ENCODE data around the gene SSX2IP.

The SSX2IP gene

DNA sequence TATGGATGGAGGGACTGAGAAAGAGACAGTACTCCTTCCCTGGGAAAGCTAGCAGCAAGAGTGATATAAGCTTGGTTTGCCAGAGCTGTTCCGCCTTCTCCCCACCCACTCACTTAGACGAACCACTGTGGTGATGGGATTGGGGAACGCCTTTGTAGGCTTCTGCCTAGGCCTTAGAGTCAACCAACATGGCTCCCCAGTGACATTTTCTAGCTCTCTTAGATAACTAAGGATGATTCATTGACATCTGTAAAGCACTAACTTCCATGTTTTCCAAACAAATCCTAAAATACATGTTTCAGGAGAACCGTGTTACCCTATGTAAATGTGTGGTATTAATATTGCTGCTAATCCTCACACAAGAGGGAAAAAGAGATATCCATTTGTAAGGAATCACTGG lies 21.6 kb upstream of the SSX2IP start:
- DNase-seq = no peak

DNA sequence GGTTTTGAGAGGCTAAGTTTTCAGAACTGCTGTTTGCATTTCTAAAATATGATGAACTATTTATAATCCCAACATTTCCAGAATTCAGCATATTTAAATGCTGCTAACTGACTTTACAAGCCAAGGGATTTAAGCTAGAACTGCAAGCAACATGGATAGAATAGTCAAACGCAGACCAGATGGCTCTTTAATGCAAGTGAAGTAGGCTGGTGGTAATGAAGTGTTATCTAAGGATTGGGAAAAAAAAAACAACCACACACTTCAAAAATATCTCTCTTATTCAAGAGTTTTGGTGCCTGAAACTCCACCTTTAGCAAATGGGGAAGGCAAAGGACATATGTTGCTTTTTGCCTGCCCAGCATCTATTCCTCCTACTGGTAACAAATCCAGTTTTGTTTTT lies 20.9 kb upstream of the SSX2IP start:
- DNase-seq = no peak

GRCh38 chr1:84709131-84709530 lies 18.9 kb upstream of the SSX2IP start:
- DNase-seq = no peak

GRCh38 chr1:84708031-84708430 lies 17.8 kb upstream of the SSX2IP start:
- DNase-seq = no peak

DNA sequence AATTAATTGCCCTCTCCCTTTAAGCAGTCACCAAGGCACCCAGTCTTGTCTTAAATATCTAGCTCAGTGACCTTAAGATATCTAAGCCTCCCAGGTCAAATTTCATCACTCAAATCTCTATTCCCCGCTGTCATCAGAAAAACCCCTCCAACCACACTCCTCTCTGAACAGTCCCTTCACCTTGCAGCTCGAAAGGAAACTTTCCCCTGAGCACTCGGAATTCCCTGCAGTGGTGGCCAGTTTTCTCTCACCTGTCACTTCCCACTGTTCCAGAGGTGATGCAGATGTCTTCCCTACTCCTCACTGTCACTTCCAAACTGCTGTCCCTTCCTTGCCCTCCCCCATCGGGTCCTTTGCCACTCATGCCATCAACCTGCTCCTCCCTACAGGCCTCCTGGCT lies 15.3 kb upstream of the SSX2IP start:
- DNase-seq = no peak

GRCh38 chr1:84704872-84705417 lies 14.7 kb upstream of the SSX2IP start:
- DNase-seq = no peak

- no peak for DNase-seq
These were observed 13.2 kb upstream of the SSX2IP start for GRCh38 chr1:84703431-84703830.

GRCh38 chr1:84702143-84702542 lies 11.9 kb upstream of the SSX2IP start:
- DNase-seq = no peak

- no peak for DNase-seq
These were observed 11.1 kb upstream of the SSX2IP start for GRCh38 chr1:84701376-84701775.

DNA sequence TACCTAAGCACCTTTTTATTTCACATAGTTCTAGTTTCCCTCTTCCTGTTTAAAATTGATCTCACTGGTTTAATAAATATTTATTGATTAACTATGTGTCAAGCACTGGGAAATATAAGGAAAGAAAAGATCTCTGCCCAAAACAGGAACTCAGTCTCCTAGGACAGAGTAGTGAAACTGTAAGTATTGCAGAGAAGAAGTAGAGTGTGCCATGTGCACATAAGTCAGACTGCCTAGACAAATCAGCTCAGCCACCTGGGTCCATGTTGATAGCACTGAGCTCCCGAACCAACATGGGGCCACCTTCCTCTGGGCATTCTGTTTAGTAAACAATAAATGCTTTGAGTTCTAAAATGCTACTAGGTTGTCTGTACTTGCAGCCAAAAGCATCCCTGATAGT lies 9.8 kb upstream of the SSX2IP start:
- no peak for DNase-seq

DNA sequence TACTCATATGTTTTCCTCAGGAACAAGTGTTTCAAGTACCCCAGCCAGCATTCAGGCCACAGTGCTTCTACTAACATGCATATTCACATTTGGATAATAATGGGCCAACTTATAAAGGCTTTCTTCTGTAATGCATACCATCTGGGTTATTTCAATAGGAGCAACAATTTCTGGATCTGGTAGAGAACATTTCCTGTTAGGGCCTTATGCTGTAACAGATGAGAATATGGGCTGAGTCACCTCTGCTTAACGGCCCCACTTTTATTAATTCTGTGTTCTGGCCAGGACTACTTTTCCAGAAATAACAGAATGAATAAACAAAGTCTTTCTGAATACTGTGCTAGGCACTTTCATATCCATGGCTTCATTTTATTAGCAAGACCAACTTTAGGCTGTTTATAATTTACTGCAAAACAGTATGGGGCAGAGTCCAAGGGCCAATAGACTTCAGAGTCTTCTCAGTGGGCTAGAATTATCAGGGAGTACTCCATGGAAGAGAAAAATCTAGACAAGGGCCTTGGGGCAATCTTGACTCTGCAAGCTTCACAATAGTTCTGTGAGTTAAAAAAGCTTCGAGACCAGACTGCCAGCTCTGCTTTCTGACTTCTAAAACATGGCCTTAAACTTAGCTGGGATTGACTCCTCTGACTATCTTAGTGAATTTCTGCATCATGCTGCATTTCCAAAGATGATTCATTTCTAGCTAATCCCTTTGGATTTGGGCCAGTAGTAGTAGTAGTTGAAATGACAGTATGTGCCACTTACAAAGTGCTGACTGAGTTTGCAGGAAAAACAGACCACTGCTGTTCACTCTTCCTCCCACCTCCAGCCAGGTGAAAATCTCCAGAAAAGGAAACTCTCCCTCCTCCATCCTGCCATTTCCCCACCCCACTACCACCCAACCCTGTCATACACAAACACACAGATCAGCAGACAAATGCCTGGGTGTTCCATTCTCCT lies 8.2 kb upstream of the SSX2IP start:
- DNase-seq = no peak

DNA sequence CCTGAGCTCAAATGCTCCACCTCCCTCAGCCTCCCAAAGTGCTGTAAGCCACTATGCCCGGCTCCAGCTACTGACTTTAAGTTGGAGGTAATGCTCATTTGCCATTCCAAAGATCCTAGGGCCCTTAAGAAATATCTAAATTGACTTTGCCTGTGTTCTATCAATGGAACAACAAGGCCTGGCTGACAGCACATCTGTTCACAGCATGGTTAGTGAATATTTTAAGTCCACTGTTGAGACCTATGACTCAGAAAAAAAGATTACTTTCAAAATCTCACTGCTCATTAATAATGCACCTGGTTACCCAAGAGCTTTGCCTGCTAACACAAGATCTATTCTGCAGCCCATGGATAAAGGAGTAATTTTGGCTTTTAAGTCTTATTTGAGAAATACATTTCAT lies 3.5 kb upstream of the SSX2IP start:
- DNase-seq = no peak

GRCh38 chr1:84693005-84693404 lies 2.7 kb upstream of the SSX2IP start:
- no peak for DNase-seq

- DNase-seq = no peak
These were observed 2.1 kb upstream of the SSX2IP start for GRCh38 chr1:84692391-84692790.

DNA sequence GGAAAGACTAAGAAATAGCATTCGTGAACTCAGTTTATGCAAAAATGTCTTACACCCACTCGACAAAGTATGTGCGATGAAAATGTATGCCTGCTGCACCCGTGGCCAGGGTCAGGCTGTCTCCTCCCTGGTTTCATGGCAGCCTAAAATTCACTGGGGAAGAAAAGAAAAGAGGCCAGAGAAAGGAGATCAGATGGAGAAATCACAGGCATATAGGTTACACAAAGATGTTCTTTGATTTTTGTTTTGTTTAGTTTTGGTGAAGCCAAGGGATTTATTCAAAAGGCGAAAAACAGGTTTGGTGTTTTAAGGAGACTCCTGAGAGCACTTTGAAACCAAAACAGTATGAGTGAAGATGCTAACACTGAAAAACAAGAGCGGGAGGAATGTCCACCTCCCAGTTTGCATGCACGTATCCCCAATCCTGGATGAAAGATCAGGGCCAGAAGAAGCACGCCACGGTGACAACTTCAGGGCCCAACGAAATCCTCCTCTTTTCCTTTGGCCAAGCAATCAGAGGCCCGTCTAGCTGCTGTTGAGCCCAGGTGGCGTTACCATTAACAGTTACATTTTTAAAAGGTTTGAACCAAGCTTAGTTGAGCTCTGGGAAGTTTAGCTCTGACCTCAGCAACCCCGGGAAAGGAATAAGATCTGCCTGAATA lies 992 bp upstream of the SSX2IP start:
- DNase-seq = no peak

DNA sequence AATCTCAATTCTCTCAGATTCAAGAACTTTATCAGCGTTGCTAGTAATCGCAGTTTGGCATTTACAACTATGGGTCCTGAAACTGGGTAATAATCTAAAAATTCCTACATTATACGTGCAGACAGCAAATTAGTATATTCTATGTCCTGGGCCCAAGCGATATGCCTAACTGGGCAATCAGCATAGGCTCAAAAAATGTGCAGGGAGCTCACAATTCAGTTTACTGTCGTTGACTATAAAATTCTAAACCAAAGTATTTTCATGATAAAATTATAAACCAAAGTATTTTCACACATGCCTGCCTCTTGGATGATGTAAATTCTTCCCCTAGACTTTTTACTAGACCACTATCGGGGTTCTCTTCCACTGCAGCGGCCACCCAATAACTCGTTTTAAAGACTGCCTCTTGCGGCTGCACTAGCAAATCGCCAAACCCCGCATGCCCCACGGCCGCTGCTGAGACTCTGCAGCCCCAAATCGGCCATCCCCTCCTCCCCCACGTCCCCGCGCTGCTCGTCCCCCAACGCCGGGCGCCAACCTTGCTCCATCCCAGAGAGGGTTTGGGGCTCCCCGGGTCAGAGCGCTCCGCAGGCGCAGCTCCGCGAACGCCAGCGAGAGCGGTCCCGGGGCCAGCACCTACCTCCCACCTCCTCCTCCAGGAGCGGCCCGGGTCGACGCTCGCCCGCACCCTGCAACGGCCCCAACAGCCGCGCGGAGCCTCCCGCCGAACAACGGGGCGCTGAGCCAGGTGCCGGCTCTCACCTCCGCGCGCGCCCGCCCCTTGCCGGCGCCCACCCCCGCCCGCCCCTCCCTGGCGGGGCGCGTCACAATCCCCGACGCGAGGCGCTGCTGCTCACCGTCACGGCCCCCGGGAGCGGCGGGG lies 506 bp downstream of the SSX2IP start:
- DNase-seq = peak; percentile 75

GRCh38 chr1:84688463-84689061 lies 1.7 kb downstream of the SSX2IP start:
- no peak for DNase-seq

DNA sequence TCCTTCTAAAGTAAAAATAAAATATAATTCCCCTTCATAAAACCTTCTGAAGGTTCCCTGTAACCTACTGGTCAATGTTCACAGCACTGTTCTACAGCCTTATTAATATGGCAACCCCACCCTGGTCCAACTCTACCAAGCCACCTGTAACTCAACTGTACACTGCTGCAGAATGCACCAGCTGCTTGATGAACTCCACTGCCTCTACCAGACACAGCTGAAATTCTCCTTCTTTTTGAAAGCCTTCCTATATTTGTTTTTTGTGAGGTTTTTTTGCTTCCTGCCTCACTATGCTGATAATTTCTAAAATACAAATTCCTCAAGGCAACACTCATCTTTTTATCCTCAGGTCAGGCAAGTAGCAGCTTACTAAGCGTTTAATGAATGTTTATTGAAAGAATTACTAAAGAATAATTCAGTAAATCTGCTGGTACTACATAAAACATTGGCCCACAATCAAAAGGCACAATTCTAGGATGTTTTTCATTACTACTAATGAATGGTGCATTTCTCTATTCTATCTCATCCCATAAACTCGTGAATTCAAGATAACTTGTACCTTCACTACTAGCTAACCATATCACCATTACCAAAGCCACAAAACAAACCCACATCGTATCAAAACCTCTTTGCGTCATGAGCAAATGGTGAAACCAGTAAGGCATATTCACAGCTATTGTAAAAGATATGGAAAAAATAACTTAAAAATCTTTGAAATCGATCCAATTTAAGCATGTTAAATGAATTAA lies 2.4 kb downstream of the SSX2IP start:
- no peak for DNase-seq

DNA sequence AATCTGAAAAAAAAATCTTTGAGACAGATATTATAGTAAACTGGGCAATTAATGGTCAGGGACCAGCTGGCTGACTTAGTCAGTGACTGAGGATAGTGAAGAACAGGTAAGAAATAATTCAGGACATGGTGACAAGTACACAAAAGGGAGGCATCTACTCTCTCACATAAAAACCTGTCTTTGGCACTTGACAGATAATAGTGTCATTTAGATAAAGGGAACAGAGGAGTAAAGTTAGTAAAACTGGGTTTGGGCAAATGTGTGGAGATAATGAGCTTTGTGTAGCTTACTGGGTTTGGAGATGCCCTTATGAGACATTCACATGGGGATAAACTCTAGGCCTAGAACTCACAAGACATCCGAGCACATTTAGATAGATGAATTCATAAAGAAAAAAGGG lies 4.0 kb downstream of the SSX2IP start:
- DNase-seq = no peak

- DNase-seq = no peak
These were observed 6.8 kb downstream of the SSX2IP start for GRCh38 chr1:84683508-84683907.

GRCh38 chr1:84682047-84682446 lies 8.2 kb downstream of the SSX2IP start:
- no peak for DNase-seq
